MV-4-11 (cell line): ENCODE results near the gene UBASH3B.
A peak's percentile ranks its signal among the peaks of the same experiment; 100 is the strongest.

ENCODE experiments used
- DNase-seq: peaks from one replicate; lab custom pipeline; 2025; lab: John Stamatoyannopoulos, UW

The UBASH3B gene

DNA sequence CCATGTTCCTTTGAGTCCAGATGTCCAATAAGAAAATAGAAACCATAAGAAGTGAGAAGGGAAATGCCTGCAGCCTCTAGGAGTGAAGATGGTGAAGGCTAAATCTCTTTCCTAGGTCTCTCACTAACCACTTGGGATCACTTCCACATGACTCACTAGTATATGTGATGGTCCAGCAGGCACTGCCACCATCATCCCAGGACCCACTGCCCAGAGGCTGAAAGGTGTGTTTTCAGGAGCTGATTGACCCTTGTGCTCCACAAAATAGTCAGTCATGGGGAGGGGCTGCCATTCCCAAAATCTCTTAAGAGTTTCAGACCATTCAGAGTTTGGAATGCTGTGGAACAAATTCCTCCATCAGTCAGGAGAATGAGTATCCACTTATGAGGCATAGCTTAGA, 22.9 kb downstream of the UBASH3B start:
- no peak for DNase-seq

DNA sequence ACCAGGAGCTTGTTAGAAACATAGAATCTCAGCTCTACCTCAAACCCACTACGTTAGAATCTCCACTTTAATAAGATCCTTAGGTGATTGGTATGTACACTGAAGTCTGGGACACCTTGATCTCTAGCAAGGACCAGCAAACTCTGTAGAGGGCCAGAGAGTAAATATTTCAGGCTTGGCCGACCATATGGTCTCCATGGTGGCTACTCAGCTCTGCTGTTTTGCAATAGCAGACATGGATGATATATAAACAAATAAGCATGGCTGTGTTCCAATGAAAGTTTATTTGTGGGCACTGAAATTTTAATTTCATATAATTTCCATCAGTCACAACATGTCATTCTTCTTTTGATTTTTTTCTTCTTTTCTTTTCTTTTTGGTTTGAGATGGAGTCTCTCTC, 23.9 kb downstream of the UBASH3B start:
- DNase-seq, result no peak

DNA sequence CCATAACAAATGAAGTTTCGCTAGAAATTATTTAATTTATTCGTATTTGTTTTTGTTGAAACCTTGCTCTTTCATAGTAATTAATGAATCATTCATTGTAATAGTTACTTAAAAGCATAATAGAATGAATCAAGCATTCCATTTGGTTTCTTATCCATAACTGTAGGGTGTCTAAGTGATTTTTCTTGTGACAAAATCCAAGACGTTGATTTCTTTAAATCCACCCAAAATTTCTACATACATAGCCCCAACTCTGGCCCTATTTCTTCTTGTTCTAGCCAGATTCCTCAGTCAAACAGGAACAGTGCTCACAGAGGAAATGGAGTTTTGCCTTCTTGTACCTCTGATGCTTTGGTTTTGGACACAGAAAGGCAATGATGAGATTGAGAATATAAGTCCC, 25.5 kb downstream of the UBASH3B start:
- no peak for DNase-seq

DNA sequence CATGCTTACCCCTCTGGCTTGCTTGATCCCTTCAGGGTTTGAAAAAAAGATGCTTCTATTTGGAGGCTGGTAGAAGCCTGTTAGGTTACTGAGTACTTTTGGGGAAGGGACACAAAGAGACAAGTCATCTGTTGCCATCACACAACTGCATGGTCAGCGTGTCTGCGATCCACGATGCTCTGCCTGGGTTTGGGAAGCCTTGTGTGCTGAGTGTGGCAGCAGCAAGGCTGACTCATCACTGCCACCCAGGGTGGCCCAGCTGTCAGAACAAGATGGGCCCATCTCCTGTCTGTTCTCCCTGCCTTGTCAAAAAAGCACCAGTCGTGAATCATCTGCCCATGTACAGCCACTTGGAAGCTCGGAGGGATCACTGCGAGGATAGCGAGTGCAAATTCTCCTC, 26.2 kb downstream of the UBASH3B start:
- peak; percentile 23 for DNase-seq

DNA sequence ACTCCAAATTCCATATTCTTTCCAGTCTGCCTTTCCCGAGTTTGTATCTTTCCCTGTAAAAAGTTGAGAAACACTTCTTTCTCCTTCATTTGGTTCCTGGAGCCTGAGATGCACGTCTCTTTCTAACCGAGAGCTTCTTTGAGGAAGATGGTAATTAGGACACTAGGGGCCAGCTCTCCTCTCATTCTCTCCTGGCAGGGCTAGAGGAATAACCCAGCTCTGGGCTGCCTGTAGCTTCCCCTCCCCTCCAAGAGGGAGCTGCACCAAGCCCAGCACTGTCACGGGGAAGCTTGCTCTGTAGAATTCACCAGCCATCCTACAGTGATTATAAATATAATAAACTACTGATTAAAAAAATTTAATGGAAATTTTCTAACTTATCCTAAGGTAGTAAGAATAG, 26.9 kb downstream of the UBASH3B start:
- DNase-seq, result no peak

DNA sequence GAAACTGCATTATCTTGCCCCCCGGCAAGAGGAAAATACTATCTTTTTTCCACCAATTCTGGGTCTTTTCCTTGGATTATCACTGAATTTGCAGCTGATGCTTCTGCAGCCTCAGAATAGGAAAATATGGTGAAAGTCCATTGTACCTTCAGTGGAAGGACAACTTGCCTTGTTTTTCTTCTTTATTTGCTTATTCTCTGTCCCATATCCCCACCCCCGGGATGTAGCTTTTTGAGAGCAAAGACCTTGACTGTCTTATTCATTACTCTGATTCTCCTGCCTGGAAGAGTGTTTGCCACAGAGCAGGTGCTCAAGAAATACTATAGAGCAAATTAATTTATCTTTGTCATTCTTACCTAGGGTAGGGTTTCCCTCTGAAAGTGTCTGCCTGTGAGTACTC, 29.5 kb downstream of the UBASH3B start:
- no peak for DNase-seq

DNA sequence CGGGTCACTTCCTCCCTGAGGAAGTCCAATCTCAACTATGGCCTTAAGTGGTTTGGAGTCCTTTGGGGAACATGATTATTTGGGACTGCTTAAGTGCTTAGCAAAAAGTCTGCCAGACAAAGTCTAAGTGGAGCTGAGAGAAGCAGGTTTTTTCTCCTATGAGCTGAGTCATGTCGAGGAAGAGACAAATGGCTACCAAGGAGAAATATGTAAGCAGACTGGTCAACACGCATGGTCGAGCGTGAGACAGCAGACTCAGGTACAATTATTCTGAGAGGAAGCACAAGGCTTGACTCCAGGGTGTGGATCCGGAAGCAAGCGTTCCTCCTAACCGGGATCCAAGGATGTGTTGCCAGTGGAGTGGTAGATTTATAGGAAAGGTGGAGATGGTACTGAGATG, 30.6 kb downstream of the UBASH3B start:
- no peak for DNase-seq

DNA sequence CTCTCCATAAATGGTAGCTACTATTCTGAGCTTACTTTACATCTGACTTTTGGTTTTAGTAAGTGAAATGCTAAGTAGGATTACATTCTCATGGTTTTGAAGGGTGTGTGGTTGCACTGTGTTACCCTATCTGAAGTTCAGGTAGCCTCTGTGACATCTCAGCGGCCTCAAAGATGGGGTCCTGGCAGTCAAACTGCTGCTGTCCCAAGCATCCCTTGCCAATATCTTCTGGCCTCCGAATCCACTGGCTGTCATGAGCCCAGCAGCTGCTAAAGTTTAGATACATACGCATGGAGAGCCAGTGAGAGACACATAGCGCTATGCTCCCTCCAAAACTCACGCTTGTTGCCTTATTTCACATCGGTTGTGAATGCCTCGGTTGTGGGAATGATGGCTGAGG, 34.9 kb downstream of the UBASH3B start:
- no peak for DNase-seq

DNA sequence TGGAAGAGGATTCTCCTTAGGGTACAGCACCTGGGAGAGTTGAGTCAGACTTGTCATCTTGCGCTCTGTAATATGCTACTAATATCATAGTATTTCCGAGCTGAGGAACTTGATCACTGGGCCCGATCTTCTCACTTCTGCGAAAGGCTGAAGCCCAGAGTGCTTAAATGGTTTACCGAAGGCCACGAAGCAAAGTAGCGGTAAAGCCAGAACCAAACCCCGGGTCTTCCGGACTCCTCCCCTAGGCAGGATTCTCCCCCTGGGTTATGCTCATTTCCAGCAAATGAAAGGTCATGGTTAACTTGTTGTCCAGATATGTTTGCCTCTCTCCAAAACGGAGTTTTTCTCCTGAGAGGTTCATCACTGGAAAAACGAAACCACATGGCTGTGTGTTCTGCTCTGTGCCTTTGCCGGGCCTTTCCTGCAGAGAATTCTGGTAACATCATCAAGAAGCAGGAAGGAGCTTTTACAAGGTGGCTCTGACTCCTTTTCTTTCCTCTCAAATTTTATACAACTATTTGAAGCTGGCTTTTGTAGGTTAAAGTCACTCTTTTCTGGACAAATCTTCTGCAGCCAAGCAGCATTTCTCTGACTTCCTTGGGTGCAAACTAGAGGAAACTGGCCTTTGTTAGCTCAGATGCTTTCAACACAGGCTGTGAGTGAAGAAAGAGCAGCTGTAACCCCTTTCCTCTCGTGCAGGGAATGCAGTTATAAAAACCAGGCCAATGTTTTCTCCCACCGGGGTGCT, 35.5 kb downstream of the UBASH3B start:
- peak; percentile 71 for DNase-seq

DNA sequence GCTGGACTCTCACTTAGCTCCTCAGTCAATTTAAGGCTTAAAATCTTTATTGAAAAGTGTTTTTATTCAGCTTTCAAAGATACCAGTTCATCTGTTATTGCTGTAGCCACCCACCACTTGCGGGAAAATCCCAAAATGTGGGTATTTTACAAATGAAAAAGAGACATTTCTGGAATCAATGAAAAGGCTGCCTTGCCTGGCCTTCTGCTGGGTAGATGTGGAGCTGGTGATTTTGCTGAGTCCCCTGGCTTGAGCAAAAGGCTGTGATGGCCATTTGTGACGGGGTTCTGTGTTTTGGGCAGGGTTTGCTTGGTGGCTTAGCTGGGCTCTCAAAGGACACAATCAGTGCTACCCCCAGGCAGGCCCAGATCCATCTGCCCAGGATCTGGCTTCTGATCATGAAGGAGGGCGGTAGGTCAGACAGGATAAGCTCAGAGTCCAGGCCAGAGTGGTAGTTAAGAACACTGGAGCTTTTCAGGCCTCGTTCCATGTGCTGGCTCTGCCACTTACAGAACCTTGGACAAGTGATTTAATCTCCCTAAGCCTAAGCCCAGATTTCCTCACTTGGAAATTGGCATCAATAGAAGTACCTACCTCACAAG, 36.1 kb downstream of the UBASH3B start:
- no peak for DNase-seq

DNA sequence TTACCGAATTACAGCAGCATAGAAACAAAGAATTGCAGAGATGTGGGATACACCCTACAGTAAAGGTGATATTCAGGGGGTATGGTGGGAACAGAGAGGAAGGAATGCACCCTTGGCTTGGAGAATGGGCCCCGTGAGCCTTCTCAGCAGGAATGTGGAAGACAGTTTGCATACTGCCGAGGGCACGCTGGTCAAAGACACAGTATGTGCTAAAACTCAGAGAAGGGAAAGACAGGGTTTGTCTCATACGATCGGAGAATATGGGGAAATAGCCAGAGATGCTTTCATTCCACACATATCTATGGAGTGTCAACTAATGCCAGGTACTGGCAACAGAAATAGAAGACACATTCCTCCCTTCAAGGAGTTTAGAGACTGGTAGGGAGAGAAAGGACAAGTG, 36.9 kb downstream of the UBASH3B start:
- DNase-seq, result no peak

DNA sequence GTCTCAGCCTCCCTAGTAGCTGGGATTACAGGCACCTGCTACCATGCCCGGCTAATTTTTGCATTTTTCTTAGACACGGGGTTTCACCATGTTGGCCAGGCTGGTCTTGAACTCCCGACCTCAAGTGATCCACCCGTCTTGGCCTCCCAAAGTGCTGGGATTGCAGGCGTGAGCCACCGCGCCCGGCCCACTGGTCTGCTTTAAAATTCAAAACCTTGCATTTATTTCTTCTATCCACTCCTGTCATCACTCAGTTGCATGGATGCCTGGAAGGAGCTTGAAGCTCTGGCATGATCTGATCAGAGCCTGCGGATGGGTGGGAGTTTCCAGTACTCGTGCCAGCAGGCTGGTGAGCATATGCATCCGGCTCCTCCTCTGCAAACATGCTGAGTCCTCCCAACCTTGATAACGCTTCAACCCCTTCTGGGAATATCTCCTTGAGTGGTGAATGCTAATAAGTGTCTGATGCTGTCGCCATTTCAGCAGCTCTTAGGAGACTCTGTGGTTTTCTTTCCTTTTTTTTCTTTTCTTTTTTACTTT, 39.6 kb downstream of the UBASH3B start:
- DNase-seq, result no peak

DNA sequence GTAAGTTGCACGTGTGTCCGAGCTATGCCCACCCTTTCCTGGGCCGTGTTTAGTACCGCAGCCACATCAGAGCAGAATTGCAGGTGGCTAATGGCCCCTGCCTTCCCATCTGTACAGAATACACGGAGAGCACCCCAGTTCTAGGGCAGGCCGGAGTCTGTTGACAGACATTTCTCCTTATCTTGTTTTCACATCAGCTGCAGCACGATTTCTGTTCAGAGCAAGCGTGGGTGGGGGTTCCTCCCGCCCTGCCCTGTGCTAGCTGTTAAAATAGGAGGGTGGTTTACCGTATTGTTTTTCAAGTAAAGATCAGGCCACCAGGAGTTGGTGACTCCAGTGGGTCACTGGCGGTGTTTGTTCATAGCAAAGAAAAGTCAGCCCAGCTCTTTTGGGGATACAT, 41.1 kb downstream of the UBASH3B start:
- no peak for DNase-seq

DNA sequence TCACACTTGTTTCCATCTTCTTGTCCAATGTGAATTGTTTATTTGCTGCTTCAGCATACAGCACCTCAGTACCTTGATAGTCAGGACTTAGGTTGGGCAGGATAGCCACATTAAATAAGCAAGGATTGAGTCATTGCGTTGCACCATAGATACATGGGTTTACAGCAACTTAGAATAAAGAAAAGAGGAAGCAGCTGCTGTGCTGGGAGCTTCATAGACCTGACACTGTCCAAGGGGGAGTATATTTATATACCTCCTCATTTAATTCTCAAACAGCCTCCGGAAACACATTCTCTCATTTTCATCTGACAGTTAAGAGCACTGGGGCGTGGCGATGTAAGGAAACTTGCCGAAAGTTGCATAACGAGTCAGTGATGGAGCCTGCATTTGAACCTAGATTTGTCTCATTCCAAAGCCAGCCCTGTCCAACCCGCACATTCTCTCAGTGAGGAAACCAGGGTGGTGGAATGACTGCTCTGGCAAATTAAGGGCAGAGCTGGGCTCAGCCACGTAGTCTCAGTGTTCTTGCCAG, 42.2 kb downstream of the UBASH3B start:
- peak; percentile 100 for DNase-seq

DNA sequence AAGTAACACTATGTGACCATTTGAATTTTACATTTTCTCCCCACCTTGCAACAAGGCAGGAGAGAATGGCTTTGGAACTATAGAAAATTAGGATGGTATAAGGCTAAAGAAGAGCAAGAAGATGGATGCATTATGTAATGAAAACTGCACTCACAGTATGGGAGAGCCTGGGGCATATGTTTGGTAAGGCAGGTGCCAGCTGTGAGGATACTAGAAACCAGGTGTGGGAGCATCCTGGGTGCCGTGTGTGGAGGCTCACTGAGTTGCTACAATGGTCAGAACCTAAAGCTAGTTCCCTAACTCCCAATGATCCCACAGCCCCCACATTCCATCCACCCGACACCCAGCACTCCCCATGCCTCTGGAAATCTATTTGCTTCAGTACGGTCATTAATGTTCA, 42.9 kb downstream of the UBASH3B start:
- DNase-seq, result no peak

DNA sequence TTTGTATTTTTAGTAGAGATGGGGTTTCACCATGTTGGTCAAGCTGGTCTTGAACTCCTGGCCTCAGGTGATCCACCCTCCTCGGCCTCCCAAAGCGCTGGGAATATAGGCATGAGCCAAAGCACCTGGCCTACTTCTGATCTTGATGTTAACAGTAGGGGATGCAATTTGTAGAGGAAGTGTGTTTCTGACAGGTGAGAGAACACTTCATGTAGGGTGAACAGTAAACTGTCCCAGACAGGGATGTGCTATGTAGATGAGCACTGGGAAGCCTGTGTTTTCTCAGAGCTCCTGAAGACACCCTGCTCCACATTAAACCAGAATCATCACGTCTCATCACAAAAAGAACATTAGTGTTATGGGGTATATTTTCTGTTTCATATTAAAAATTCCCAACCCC, 45.1 kb downstream of the UBASH3B start:
- DNase-seq, result no peak

DNA sequence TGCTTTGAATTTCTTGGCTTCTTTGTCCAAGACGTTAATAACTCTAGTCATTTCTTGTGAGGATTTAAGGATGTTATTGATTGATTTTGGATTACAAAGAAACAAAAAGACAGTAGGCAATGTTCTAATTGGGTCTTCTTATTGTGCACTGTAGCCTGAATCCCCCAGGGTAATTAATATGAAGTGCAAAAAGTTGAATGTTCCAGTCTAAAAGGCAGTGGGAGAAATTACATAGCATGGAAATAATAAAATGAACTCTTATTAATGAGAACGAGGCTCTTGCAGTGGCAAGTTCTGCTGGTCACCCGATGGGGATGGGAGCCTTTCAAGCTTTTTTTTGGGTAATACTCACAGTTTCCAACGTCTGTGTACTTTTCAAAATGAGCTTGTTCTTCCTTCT, 45.6 kb downstream of the UBASH3B start:
- no peak for DNase-seq

DNA sequence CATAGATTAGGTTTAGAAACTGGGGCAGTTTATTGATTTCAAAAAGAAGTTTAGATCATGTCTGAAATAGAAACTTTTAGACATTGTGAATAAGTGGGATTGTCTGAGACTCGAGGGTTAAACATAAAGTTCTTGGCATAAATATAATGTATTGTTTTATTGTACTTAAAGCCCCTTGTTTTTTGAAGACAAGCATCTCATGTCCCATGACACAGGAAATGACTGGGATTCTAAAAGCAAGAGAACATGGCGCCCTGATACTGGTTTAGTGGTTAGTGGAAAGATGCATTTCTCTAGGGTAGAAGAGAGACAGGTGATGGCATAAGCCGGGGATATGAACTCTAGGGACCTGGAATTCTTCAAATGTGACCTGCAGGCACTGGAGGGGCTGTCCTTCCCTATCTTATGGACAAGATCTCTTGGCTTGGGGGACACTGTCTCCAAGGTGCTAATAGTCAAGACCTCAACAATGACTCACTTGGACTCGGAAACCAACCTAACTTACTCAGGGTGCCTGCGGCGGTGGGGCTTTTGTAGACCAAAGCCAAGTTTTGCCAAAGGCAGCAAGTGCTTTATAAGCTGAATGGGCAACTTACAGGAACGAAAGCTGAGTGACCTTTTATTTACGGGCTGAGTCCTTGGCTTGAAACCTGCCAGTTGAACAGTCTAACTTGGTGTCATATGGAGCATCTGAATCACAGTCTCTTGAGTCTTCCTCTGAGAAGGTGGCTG, 48.2 kb downstream of the UBASH3B start:
- DNase-seq, result no peak

DNA sequence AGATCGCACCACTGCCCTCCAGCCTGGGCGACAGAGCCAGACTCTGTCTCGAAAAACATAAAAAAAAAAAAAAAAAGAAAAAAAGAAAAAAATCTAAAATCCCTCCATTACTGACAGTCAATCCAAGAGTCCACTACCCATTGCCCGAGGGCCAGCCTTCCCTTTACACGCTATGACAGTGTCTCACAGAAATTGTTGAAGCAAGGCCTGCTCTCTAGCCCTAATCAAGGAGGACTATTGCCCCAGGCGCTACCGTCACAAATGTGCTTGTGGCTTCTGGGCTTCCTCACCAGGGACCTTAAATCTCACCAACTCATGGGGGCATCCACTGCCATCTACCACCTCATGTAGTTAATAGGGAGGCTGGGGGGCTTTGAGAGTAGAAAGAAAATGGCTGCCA, 49.9 kb downstream of the UBASH3B start:
- DNase-seq, result no peak

DNA sequence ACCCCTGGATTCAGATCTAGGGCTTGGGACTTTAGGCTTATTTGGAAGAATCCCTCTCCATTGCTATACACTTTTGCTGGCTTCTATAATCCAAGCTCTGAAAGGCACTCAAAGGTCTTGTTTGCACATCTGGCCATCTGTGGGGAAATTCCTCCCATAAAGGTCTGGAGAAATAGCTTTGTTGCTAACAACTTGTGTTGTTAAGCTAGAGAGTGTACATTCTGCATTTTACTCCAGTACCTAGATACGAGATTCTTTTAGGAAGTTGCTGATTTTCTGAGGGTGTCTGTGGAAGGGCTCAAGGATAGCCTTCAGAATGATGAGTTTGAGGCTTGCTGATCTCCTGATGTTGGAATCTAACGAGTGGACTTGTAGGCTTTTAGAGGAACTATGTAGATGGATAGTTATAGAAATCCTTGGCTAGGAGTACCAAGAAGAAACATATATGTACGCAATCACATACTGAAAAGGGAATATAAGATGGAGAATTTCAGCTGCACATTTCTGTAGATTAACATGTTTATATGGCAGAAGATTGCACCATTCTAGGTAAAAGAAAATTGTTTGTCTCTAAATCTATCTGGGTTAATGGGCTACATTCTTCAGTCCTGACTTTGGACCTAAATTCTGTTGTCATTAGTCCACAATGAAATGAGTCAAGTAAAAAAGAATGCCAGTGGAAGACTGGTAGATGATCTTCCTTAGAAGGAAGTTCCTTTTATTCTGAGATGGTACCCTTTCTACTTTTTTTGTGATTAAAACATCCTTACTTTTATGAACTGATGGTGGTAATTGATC, 51.0 kb downstream of the UBASH3B start:
- no peak for DNase-seq

DNA sequence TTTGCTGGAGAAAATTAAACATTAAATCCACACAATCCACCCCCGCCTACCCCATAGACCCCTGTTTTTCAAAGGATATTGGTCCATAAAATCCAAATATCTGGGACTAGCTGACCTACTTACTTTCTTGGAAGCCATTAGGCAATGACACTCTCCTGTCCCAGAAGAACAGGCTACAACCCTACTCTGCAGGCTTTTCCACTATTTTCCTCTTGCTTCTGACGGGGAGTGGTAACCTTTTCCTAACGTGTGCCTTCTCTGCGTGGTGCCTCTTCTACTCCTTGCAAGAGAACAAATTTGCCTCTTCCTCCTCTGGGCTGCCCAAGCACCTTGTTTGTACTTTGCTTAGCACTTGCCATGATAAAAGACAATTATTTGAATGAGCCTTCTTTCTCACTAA, 51.6 kb downstream of the UBASH3B start:
- DNase-seq, result no peak

DNA sequence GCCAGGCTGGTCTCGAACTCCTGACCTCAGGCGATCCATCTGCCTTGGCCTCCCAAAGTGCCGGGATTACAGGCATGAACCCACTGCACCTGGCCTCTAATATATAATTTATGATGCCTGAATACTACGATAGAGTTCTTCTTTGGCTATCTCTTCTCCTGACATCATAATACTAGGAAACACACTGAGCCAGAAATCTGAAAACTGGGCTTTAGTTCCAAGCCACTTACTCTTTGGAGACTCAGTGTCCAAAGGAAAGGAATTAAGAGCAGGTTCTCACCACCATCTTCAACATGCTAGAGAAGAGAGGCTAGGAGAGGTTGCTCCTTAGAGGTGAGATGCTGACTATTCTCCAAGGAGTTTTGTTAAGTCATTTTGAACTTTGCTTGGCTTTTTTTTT, 52.4 kb downstream of the UBASH3B start:
- DNase-seq, result no peak
